ENCODE data around the gene DEDD2. TPM values are rescaled to one million over a fixed set of nuclear protein-coding genes. Genes with fewer than 3 reads are reported as not detected.
A peak's percentile ranks its signal among the peaks of the same experiment; 100 is the strongest.

Gene DEDD2
- total and polyA plus RNA-seq, 10 of the 15 experiments (the other 5 are each of a cell fraction or from before 2014, with no cell fraction given), result 2.5 to 24.7 (median 17.6) TPM

- DNase-seq (ENCODE audit: low read depth, low spot score) (no peak), FAIRE-seq (no peak), ATAC-seq (no peak)
- RAD21 ChIA-PET (ENCODE audit: unreplicated experiment), result no interaction called here
- Histone ChIP-seq H3K79me2 (ENCODE audit: control insufficient read depth, insufficient read depth, low read length) (peaks cover 34% of the 10 kb centered on the region), H3K27ac (ENCODE audit: control insufficient read depth, insufficient read depth) (no peak overlapping the region), H3K36me3 (ENCODE audit: control insufficient read depth in 2 of 2, insufficient read depth in 2 of 2, low read length in 1 of 2) (peaks cover 2 to 15% of the 10 kb centered on the region in 2 experiments; a peak in 3 of 4 replicates), H3K9ac (ENCODE audit: control insufficient read depth, insufficient read depth, low read length) (no peak overlapping the region), H3K4me1 (ENCODE audit: control insufficient read depth, insufficient read depth, low read length) (peaks cover 15% of the 10 kb centered on the region), H3K9me3 (replicated peaks; ENCODE audit: control insufficient read depth, insufficient read depth, low read length) (no peaks in the 10 kb centered on the region), H4K20me1 (ENCODE audit: control insufficient read depth, insufficient read depth) (no peaks in the 10 kb centered on the region), H3K27me3 (replicated peaks in 1 of 2; ENCODE audit: control insufficient read depth in 2 of 2, insufficient read depth in 2 of 2, low read length in 1 of 2) (no peaks in the 10 kb centered on the region), H2AFZ (ENCODE audit: control insufficient read depth, low read depth, low read length) (no peak overlapping the region), H3K4me3 (no peak overlapping the region), H3K4me2 (ENCODE audit: control insufficient read depth, insufficient read depth) (peak overlapping the region; percentile 28; the same call in 1 of the 2 replicates)
- SMC1A ChIA-PET (ENCODE audit: uncharacterized antibody, unreplicated experiment), result interaction anchor here (0.9 to 4.6 kb wide), 4 partner anchors 12 to 105 kb away, joined by 3 to 19 read pairs (median 7); no protein-coding TSS in a partner anchor
- TF ChIP-seq SMARCA5 (IDR thresholded peaks at IDR 0.05) (no peak), HSF1 (IDR thresholded peaks at IDR 0.05; ENCODE audit: low read depth, low read length) (no peak), FOS (IDR thresholded peaks at IDR 0.05; ENCODE audit: borderline replicate concordance, extremely low read depth, insufficient read length) (no peak), SRF (IDR thresholded peaks at IDR 0.05; ENCODE audit: low read depth in 2 of 2, low read length in 2 of 2) (no peak), TAF1 (IDR thresholded peaks at IDR 0.05; ENCODE audit: borderline replicate concordance, low read depth, low read length) (no peak), REST (IDR thresholded peaks at IDR 0.05; ENCODE audit: low read depth, low read length) (no peak), HDAC6 (IDR thresholded peaks at IDR 0.05; ENCODE audit: unreplicated experiment) (no peak), POLR2AphosphoS2 (IDR thresholded peaks at IDR 0.05; ENCODE audit: low read depth, low read length) (no peak), ZNF207 (IDR thresholded peaks at IDR 0.05; ENCODE audit: borderline replicate concordance) (no peak), NRF1 (conservative IDR thresholded peaks at IDR 0.05; ENCODE audit: low read depth, low read length) (no peak), ZNF592 (IDR thresholded peaks at IDR 0.05) (no peak), TBL1XR1 (IDR thresholded peaks at IDR 0.05; ENCODE audit: low read depth, low read length) (no peak)
- CTCF ChIA-PET, result interaction anchor here (0.6 to 1.3 kb wide), 3 partner anchors 50 to 205 kb away, joined by 3 to 4 read pairs (median 4); partner anchors contain the start of gene POU2F2
- 91% methylated on average over 11 of the region's 11 CpGs for WGBS (ENCODE audit: insufficient coverage, insufficient replicate concordance, low lambda C conversion rate, missing lambda C conversion rate)
- in situ Hi-C loops (cut with MboI), result no loop called here
- intact Hi-C loops (cut with micrococcal nuclease; ENCODE audit: unreplicated experiment), result no loop called here
- no TSS peak for BruUV-seq (replicated peaks)
- POLR2A ChIA-PET, result interaction anchor here (1.9 to 4.4 kb wide), 2 partner anchors 13 to 24 kb away, joined by 5 to 22 read pairs; no protein-coding TSS in a partner anchor
Observed at GRCh38 chr19:42214810-42215485, 2.5 kb downstream of the DEDD2 start.

Data from GM12878 (cell line).